K562 (cell line): ENCODE data around the gene MEX3A. TPM values are rescaled to one million over a fixed set of nuclear protein-coding genes. Genes with fewer than 3 reads are reported as not detected.
A peak's percentile ranks its signal among the peaks of the same experiment; 100 is the strongest.

Experiments
- ARID2 ChIP-seq: fragments of 450-650 bp; IDR thresholded peaks from 2 replicates; pipeline ENCODE4 v1.6.1; 2017; ENCODE audit warnings: antibody characterized with exemption, mild to moderate bottlenecking
- BHLHE40 ChIP-seq: IDR thresholded peaks from 2 replicates; pipeline ENCODE4 v1.6.1; 2011; ENCODE audit warnings: low read length, improper control_type of control experiment
- CC2D1A ChIP-seq: fragments of 450-650 bp; IDR thresholded peaks from 2 replicates; pipeline ENCODE4 v1.6.1; 2017; ENCODE audit warnings: mild to moderate bottlenecking
- EGR1 ChIP-seq: fragments of 450-650 bp; conservative IDR thresholded peaks from 2 replicates; pipeline ENCODE4 v1.6.1; 2017; ENCODE audit warnings: mild to moderate bottlenecking
- JUN ChIP-seq, 2 experiments: sonication (generic) in 1 of 2; formaldehyde crosslinking in 1 of 2; IDR thresholded peaks; 2 replicates each; pipeline versions ENCODE4 v1.6.1 to v1.8.0; 2012 to 2022; ENCODE audit warnings: borderline replicate concordance in 2 of 2, mild to moderate bottlenecking in 2 of 2, improper control_type of control experiment in 1 of 2, low read depth in 1 of 2, low read length in 1 of 2, missing genetic modification reagents in 1 of 2
- MAZ ChIP-seq, 2 experiments: fragments of 450-650 bp in 1 of 2; sonication (generic) in 1 of 2; formaldehyde crosslinking; IDR thresholded peaks in 1 of 2; conservative IDR thresholded peaks in 1 of 2; 2 replicates each; pipeline versions ENCODE4 v1.4.0 to v1.5.0; 2020; ENCODE audit warnings: mild to moderate bottlenecking in 1 of 2, missing genetic modification reagents in 1 of 2
- MCM2 ChIP-seq: fragments of 450-650 bp; IDR thresholded peaks from 2 replicates; pipeline ENCODE4 v1.6.1; 2017; ENCODE audit warnings: low read depth, mild to moderate bottlenecking
- MITF ChIP-seq: IDR thresholded peaks from 2 replicates; pipeline ENCODE4 v1.6.1; 2014; ENCODE audit warnings: antibody characterized with exemption
- MTA3 ChIP-seq: fragments of 450-650 bp; formaldehyde crosslinking; IDR thresholded peaks from 2 replicates; pipeline ENCODE4 v1.6.1; 2017; ENCODE audit warnings: mild to moderate bottlenecking, borderline replicate concordance
- NCOR1 ChIP-seq: fragments of 450-650 bp; IDR thresholded peaks from 2 replicates; pipeline ENCODE4 v1.6.1; 2016; ENCODE audit warnings: mild to moderate bottlenecking, moderate library complexity
- NR2C2 ChIP-seq, 2 experiments: fragments of 200-800 bp in 1 of 2; sonication (Bioruptor generic) in 1 of 2; sonication (generic) in 1 of 2; formaldehyde crosslinking in 1 of 2; IDR thresholded peaks; 2 replicates each; pipeline versions ENCODE4 v1.6.1 to v1.8.0; 2016 to 2022; ENCODE audit warnings: mild to moderate bottlenecking in 1 of 2, missing compliant biosample characterization in 1 of 2, missing genetic modification characterization in 1 of 2, missing genetic modification reagents in 1 of 2
- POLR2B ChIP-seq: fragments of 450-650 bp; IDR thresholded peaks from 2 replicates; pipeline ENCODE4 v1.6.1; 2018; ENCODE audit warnings: low read depth; ENCODE audit not compliant: partially characterized antibody
- RCOR1 ChIP-seq, 2 experiments: IDR thresholded peaks; 2 replicates each; pipeline ENCODE4 v1.6.1; 2012; ENCODE audit warnings: low read depth in 2 of 2, low read length in 2 of 2, borderline replicate concordance in 1 of 2, improper control_type of control experiment in 1 of 2
- SMC3 ChIP-seq: conservative IDR thresholded peaks from 2 replicates; pipeline ENCODE4 v1.6.1; 2011; ENCODE audit warnings: low read depth, low read length, improper control_type of control experiment; ENCODE audit not compliant: insufficient read depth
- SREBF1 ChIP-seq: fragments of 150-350 bp; IDR thresholded peaks from 2 replicates; pipeline ENCODE4 v1.6.1; 2014; ENCODE audit warnings: antibody characterized with exemption, low read depth, low read length, borderline replicate concordance
- STAG1 ChIP-seq: sonication (generic); formaldehyde crosslinking; IDR thresholded peaks from 2 replicates; pipeline ENCODE4 v1.5.0; 2020; ENCODE audit warnings: missing genetic modification reagents, borderline replicate concordance
- XRCC5 ChIP-seq: fragments of 200-400 bp; formaldehyde crosslinking; IDR thresholded peaks from 2 replicates; pipeline ENCODE4 v1.6.1; 2017; ENCODE audit warnings: low read depth, mild to moderate bottlenecking, low read length
- YY1 ChIP-seq, 3 experiments: IDR thresholded peaks; 2 replicates each; pipeline ENCODE4 v1.6.1; 2011; ENCODE audit warnings: low read length in 2 of 3, mild to moderate bottlenecking in 2 of 3, moderate library complexity in 2 of 3, borderline replicate concordance in 1 of 3, control low read depth in 1 of 3, low read depth in 1 of 3; ENCODE audit not compliant: insufficient read depth in 3 of 3, insufficient replicate concordance in 2 of 3, control insufficient read depth in 1 of 3, insufficient read length in 1 of 3; ENCODE audit errors: extremely low read depth in 1 of 3
- ZEB2 ChIP-seq: fragments of 450-650 bp; IDR thresholded peaks from 2 replicates; pipeline ENCODE4 v1.6.1; 2016
- ZNF143 ChIP-seq: sonication (generic); formaldehyde crosslinking; IDR thresholded peaks from 2 replicates; pipeline ENCODE4 v1.9.0; 2022; ENCODE audit warnings: mild to moderate bottlenecking, missing genetic modification reagents
- polyA plus RNA-seq, 8 experiments: library from polyadenylated mRNA; depleted of rRNA in 4 of 8; stranded (reverse) in 5 of 8; unstranded in 3 of 8; fragments of >200 nt; fragmentation: Nextera tagmentation in 2 of 8; fragmentation: Illumina TruSeq in 1 of 8; extraction: Ambion mirVana in 2 of 8; extraction: Trizol in 1 of 8; gene quantifications; 2 replicates each; pipeline versions ENCODE4 v1.2.1 to v1.2.3, GENCODE V29; 2011 to 2014; ENCODE audit warnings: inconsistent platforms in 1 of 8, missing spikeins in 1 of 8
- total RNA-seq, 7 experiments: library from RNA; depleted of rRNA in 6 of 7; stranded (reverse); fragments of >200 nt in 6 of 7; fragmentation: Illumina TruSeq in 2 of 7; extraction: Trizol in 2 of 7; gene quantifications; 2 replicates each; pipeline versions ENCODE4 v1.2.1 to v1.2.3, GENCODE V29; 2011 to 2021; ENCODE audit warnings: low replicate concordance in 1 of 7
- TF ChIP-seq, protein P1 (sequence below): IDR thresholded peaks from 2 replicates; pipeline ENCODE4 v1.6.1; 2011; ENCODE audit warnings: borderline replicate concordance, low read depth, mild to moderate bottlenecking, moderate library complexity, low read length; ENCODE audit not compliant: insufficient read depth, poor library complexity, severe bottlenecking
- TF ChIP-seq, protein P2 (sequence below), 3 experiments: IDR thresholded peaks in 2 of 3; conservative IDR thresholded peaks in 1 of 3; 2 replicates each; pipeline ENCODE4 v1.5.1; 2011 to 2012; ENCODE audit warnings: low read length in 3 of 3, mild to moderate bottlenecking in 3 of 3, control low read depth in 2 of 3, improper control_type of control experiment in 1 of 3, inconsistent platforms in 1 of 3, low read depth in 1 of 3, mixed read lengths in 1 of 3, moderate library complexity in 1 of 3; ENCODE audit not compliant: insufficient read depth in 2 of 3

Gene MEX3A
- total and polyA plus RNA-seq, 9 of the 15 experiments (the other 6 are each of a cell fraction or from before 2014, with no cell fraction given), result 0.36 to 13.7 (median 5.2) TPM

DNA sequence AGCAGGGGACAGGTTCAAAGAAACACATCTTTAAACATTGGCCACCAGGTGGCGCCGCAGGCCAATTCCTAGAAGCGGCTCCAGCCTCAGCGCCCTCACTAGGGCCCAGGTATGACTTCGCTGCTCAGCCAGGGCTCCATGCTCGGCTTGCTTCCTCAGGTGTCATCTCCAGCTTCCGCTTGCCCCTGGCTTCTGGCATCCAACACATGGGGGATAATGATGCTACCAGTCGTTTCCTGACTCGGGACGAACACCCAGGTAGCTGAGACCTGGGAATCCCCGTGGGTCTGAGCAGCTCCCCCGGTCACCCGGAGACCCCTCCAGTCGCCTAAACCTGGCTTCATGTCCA, 8.5 kb upstream of the MEX3A start (continued):
- peak; percentile 88 for TF ChIP-seq STAG1 (CRISPR knock-in tag)
- no peak for TF ChIP-seq MCM2
- TF ChIP-seq XRCC5, result peak; percentile 36; the same call in 1 of the 2 replicates
- TF ChIP-seq SMC3, result peak; percentile 94
- TF ChIP-seq SREBF1, result no peak
- TF ChIP-seq NR2C2 (CRISPR knock-in tag; IDR thresholded peaks at IDR 0.05), result peak; percentile 11; the same call in 1 of the 2 replicates
- TF ChIP-seq NR2C2 (tag; IDR thresholded peaks at IDR 0.05), result no peak
- TF ChIP-seq RCOR1 (IDR thresholded peaks at IDR 0.05; ENCODE audit: borderline replicate concordance in 1 of 2, low read depth in 2 of 2, low read length in 2 of 2), result 0 out of 4 replicates have a peak, but pooled peaks of 1 of the 2 experiments have one; percentile 13
- TF ChIP-seq NCOR1, result no peak
- peak in 1 of 3 experiments; percentile 22 for TF ChIP-seq YY1 (IDR thresholded peaks at IDR 0.05; ENCODE audit: borderline replicate concordance in 1 of 3, control insufficient read depth in 1 of 3, extremely low read depth in 1 of 3, insufficient read depth in 3 of 3, insufficient read length in 1 of 3, insufficient replicate concordance in 2 of 3, low read depth in 1 of 3, low read length in 2 of 3)
- TF ChIP-seq BHLHE40, result no peak
- peak; percentile 56; the same call in 1 of the 2 replicates for TF ChIP-seq CC2D1A
- TF ChIP-seq MITF, result 0 out of 2 replicates have a peak, but pooled peaks have one; percentile 12
- peak; percentile 54; the same call in 1 of the 2 replicates for TF ChIP-seq ZEB2
- TF ChIP-seq, protein P1, sequence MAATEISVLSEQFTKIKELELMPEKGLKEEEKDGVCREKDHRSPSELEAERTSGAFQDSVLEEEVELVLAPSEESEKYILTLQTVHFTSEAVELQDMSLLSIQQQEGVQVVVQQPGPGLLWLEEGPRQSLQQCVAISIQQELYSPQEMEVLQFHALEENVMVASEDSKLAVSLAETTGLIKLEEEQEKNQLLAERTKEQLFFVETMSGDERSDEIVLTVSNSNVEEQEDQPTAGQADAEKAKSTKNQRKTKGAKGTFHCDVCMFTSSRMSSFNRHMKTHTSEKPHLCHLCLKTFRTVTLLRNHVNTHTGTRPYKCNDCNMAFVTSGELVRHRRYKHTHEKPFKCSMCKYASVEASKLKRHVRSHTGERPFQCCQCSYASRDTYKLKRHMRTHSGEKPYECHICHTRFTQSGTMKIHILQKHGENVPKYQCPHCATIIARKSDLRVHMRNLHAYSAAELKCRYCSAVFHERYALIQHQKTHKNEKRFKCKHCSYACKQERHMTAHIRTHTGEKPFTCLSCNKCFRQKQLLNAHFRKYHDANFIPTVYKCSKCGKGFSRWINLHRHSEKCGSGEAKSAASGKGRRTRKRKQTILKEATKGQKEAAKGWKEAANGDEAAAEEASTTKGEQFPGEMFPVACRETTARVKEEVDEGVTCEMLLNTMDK, result peak; percentile 41
- peak in 1 of 2 experiments; percentile 50; a peak in 1 of 4 replicates for TF ChIP-seq MAZ (CRISPR knock-in tag; conservative IDR thresholded peaks at IDR 0.05 in 1 of 2, IDR thresholded peaks at IDR 0.05 in 1 of 2)
- TF ChIP-seq JUN (IDR thresholded peaks at IDR 0.05; ENCODE audit: borderline replicate concordance, low read depth, low read length), result 0 out of 2 replicates have a peak, but pooled peaks have one; percentile 11
- no peak for TF ChIP-seq JUN (CRISPR knock-in tag; IDR thresholded peaks at IDR 0.05; ENCODE audit: borderline replicate concordance)
- TF ChIP-seq POLR2B, result no peak
- TF ChIP-seq ARID2, result peak; percentile 18; the same call in 1 of the 2 replicates
- no peak for TF ChIP-seq EGR1
- TF ChIP-seq, protein P2, sequence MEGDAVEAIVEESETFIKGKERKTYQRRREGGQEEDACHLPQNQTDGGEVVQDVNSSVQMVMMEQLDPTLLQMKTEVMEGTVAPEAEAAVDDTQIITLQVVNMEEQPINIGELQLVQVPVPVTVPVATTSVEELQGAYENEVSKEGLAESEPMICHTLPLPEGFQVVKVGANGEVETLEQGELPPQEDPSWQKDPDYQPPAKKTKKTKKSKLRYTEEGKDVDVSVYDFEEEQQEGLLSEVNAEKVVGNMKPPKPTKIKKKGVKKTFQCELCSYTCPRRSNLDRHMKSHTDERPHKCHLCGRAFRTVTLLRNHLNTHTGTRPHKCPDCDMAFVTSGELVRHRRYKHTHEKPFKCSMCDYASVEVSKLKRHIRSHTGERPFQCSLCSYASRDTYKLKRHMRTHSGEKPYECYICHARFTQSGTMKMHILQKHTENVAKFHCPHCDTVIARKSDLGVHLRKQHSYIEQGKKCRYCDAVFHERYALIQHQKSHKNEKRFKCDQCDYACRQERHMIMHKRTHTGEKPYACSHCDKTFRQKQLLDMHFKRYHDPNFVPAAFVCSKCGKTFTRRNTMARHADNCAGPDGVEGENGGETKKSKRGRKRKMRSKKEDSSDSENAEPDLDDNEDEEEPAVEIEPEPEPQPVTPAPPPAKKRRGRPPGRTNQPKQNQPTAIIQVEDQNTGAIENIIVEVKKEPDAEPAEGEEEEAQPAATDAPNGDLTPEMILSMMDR (IDR thresholded peaks at IDR 0.05 in 2 of 3, conservative IDR thresholded peaks at IDR 0.05 in 1 of 3; ENCODE audit: insufficient read depth in 2 of 3, low read depth in 1 of 3, low read length in 3 of 3), result peak; percentile 88 to 97 (median 93)
- 0 out of 2 replicates have a peak, but pooled peaks have one; percentile 32 for TF ChIP-seq MTA3
- TF ChIP-seq ZNF143 (CRISPR knock-in tag), result no peak
